T-helper 2 cell treated with Interferon-gamma antibody and Interleukin-4, amounts not matched to agents 100 ng/mL and 5 ng/mL, for 36 hours (primary cell): ENCODE data around the gene MYOG. TPM values are rescaled to one million over a fixed set of nuclear protein-coding genes. Genes with fewer than 3 reads are reported as not detected.

Experiments
- intact Hi-C: fragments of 100-400 bp; cut with micrococcal nuclease; formaldehyde crosslinking; loops from one replicate; pipeline ENCODE4 v1.15.1; 2023
- total RNA-seq: library from RNA; stranded (reverse); gene quantifications from 2 replicates; pipeline ENCODE4 v1.2.3, GENCODE V29; 2022

MYOG gene
- total RNA-seq = not detected in 2 replicates

DNA sequence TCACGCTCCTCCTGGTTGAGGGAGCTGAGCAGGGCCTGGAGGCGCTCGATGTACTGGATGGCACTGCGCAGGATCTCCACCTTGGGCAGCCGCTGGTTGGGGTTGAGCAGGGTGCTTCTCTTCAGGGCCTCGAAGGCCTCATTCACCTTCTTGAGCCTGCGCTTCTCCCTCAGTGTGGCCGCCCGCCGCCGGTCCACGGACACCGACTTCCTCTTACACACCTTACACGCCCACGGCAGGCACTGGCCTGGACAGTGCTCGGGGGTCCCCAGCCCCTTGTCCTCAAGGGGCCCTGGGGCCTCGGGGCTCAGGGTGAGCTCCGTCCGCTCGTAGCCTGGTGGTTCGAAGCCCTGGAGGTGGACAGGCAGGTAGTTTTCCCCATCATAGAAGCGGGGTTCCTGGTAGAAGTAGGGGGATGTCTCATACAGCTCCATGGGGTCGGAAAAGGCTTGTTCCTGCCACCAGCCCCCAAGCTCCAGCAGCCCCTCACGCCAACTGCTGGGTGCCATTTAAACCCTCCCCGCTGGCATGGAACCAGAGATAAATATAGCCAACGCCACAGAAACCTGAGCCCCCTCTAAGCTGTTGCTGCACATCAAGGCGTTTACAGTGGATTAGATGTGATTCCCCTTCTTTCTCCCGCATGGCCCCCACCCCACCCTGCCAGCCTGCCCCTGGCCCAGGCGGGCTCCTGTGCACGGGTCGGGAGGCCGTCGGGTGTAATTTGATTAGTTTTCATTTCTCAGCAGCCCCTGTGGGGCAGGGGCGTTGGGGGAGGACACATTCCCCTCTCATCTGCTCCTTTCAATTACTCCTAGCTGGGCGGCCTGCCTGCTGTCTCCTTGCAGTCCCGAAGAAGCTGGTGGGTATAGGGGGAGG is at the start of gene MYOG:
TSS of gene MYOG (minus strand) at position 485 of the 879 bp plus-strand sequence. CDS start at position 434, 51 bp downstream.
- intact Hi-C loops = no loop called here

DNA sequence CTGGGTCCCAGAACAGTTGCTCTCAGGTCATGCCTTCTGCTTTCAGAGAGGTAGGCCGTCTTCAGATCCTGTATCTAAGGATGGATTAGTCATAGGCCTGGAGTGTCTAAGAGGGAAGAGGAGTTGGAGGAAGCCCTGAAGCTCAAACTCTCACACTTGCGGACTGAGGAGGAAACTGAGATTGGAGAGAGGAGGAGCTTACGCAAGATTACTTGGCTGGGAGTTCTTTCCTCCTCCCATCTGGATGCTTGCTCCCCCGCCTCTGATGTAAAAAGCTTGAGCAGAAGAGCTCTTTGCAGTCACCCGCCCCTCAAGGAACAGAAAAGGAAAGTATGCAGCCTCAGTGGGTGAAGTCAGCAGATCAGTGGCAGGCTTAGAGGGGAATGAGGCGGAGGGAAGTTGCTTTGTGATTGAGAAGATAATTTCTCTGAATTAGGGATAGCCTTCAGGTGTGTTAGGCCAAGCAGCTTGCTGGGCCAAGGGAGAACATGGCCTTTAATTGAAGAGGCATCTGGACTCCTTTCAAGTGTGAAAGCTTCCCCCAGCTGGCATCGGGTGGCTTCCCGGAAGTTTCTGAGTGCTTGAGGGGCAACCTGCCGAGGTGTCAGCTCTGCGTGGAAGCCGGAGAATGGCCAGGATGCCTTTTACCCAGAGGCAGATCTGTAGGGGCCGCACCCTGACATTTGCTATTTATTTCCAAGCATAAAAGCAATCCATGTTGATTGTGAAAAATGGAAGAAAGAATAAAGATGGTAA is 48.3 kb upstream of the MYOG start:
- intact Hi-C loops = no loop called here

DNA sequence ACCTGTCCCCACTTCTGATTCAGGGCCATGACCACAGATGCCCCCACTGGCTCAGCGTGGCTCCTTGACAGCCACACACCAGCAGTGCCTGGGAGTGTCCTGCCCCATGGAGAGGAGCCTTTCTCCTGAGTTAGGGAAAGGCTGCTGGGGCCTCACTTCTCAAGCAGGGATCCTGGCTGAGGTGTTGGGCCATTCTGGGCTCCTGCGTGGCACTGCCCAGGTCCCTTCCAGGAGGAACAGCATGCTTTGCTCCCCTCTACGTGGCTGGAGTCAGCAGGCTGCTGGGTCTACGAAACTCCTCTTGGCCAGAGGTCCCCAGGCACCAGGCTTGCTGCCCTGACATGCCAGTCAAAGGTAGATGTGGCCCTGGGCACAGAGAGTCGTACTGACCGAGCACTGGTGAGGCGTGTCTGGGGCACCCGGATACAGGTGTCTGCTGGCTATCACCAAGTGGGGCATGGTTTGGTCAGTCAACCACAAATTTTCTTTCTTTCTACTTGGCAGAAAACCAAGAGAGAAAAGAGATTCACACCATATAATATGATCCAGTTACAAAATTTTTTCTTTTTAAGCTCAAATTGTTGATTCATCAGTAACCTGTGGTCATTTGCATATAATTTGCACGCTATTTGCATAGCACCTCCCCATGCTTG is 45.9 kb upstream of the MYOG start:
- intact Hi-C loops = no loop called here

DNA sequence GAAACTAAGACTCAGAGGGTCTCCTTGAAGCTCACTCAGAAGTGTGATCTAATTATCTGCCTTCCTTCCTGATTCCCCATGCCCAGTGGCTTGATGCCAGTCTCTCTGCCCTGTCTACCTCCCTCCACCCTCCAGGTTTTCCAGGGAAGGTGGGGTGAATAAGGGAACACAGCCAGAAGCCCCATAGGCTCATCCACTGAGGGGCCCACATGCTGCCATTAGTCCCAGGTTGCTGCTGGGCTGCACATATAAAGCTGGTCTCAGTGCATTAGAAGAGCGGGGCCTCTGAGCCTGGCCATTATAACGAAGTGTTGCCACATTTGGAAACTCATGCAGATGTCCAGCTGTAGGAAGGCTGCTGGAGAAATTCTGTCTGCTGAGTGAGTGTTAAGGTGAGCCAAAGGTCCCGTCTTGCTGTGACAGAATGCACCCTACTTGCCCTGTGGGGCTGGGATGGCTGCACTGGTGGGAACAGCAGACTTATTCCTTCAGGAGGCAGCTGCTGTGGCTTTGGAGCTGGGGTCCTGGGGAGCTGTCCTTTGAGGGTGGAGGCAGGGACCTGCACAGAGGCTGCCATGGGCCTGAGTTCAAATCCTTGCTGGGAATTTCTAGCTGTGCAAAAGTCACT is 44.7 kb upstream of the MYOG start:
- intact Hi-C loops = no loop called here

DNA sequence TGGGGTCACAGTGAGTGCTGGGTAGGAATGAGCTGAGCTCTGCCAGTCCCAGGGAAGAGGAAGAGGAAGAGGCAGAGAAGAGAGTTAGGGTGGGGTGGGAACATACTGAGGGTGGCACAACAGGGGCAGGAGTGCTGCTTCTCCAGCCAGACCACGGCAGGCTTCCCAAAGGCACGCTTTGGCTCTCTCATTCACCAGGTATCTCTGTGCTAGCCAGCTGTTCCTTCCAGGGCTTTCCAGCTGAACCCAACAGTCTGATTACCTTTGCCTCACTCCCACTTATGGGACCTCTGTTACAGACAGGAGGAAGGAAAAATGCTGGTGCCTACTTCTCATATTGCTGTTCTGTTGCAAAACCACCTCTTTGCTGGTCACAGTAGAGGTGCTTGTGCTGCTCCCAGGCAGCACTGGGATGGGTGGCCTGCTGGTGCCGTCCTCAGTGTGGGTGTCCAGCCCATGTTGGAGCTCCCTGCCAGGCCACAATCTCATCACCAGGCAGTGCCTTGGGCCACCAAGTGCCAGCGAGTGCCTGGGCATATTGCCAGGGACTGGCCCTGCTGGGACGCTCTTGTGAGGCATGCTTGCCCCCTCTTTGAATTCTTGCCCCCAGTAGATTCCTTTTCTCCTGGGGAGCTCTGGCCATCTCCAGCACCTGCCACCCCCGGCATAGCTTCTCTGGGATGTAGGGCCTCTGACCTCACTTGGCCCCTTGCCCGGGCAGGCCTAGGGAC is 43.9 kb upstream of the MYOG start:
- intact Hi-C loops = no loop called here

DNA sequence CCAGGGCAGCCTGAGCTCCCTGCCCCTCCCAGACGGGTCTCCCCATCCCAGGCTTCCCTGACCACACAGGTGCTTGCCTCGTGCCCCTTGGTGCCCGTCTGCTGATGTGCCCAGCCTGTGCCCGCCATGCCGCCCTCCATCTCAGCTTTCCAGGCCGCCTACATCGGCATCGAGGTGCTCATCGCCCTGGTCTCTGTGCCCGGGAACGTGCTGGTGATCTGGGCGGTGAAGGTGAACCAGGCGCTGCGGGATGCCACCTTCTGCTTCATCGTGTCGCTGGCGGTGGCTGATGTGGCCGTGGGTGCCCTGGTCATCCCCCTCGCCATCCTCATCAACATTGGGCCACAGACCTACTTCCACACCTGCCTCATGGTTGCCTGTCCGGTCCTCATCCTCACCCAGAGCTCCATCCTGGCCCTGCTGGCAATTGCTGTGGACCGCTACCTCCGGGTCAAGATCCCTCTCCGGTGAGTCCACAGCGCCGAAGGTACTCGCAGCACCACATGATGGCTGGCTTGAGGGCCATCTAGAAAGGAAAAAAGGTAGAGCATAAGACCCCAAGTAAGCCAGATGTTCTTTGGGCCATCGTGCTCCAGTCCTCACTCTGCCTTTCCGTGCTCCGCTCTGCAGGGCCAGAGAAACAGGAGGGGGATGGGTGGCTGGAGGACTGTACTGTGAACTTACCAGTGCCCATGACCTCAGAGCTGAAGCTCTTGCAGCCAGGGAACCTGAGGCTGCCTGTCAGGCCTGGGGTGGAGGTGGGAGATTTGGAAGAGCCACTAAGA is 43.1 kb upstream of the MYOG start:
- intact Hi-C loops = no loop called here

DNA sequence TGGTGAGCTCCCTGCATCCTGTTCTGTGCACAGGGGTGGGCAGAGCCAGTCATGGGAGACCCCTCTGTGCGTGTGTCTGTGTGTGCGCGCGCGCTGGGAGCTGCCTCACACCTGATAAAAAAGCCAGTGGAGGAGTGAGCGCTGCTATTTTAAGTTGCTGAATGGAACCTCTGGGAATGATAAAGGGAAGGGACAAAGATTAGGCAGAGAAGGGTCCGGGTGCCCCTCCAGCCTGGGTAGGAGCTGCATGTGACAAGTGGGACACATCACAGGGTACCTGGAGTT is 42.6 kb upstream of the MYOG start:
- intact Hi-C loops = no loop called here

DNA sequence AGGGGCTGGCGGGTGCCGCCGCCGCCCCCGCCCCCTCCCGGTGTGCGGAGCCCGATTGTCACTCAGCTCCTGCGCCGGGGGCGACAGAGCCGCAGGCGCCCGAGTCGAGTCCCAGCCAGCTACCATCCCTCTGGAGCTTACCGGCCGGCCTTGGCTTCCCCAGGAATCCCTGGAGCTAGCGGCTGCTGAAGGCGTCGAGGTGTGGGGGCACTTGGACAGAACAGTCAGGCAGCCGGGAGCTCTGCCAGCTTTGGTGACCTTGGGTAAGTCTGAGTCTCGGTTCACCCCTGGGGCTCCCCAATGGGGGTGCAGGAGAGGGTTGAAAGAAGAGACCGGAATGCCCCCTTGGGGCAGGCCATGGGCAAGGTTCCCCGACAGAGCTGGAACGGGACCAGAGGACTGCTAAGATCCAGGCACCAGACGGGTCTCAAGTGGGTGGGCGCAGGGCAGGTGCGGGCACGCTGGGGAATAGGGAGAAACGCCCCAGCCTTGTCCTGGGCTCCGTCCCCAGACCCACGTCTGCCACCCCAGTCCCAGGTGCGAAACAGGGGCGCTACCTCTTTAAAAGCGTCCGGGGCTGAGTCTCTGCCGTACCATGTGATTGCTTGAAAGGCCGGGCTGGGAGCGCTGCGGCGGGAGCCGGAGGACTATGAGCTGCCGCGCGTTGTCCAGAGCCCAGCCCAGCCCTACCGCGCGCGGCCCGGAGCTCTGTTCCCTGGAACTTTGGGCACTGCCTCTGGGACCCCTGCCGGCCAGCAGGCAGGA is 42.0 kb upstream of the MYOG start, which contains the start of gene ADORA1:
TSS of gene ADORA1 (plus strand) at position 61 of the 765 bp plus-strand sequence. CDS start 1,116 bp downstream, outside the sequence.
- intact Hi-C loops = no loop called here

DNA sequence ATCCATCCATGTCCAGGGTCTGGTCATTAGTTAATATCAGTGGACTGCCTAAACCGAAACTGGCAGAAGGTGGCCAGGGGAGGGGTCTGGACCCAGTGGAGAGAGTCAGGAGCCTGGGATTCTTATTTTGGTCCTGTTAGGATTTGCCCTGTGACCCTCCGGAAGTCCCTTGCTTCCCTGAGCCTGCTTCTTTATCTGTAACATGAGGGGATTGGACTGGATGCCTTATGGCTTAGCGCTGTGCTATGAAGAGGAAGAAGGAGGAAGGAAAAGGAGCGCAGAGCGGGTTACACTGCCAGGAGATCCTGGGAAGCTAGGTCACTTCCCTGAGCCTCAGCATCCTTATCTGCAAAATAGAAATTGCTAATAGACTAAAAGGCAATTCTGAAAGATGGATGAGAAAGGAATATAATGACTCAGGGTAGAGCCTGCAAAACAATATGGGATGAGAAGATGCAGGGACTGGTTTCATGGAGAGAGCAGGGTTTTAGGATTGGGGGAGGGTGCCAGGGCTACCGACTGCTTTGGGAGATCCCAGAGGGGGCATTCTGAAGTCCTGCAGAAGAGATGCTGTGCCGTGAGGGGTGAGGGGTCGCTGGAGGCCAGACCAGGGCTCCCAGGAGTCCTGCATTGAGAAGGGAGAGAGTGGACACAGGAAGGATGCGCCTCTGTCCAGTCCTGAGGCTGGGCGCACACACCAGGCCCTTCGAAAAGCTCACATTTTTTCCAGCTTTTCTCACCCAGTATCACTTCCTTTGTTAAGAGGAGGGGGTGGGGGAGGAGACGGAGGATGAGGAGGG is 41.3 kb upstream of the MYOG start:
- intact Hi-C loops = no loop called here

DNA sequence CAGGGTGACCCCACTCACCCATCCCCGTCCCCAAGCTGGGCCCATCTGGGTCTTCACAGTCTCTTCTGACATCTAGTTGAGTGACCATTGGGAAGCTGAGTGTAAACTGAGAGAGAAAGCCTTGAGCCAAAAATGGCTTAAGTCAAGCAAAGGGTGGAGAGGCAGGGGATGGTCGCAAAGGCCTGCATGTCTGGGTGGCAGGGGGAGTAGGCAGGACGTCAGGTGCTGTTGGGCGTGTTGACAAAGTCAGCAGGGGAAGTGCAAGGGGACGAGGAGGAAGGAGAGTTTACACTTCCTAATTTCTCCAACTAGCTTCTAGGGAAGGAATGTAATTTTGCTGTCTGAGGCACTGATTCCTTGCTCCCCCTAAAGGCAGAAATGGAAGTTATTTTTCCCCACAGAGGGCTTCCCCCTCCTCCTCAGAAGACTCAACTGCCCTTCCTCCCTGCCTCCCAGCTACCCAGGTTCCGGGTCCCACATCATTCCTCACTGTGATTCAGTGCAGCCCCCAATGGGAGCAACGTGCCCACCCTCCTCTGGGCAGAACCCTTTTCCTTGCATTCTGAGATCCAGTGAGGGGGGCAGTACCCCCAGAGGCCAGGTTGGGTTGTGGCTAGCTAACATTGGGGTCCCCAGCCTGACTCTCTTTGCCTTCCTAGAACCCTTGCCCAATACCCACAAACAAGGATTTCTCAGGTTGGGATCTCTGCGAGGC is 40.5 kb upstream of the MYOG start:
- intact Hi-C loops = no loop called here

DNA sequence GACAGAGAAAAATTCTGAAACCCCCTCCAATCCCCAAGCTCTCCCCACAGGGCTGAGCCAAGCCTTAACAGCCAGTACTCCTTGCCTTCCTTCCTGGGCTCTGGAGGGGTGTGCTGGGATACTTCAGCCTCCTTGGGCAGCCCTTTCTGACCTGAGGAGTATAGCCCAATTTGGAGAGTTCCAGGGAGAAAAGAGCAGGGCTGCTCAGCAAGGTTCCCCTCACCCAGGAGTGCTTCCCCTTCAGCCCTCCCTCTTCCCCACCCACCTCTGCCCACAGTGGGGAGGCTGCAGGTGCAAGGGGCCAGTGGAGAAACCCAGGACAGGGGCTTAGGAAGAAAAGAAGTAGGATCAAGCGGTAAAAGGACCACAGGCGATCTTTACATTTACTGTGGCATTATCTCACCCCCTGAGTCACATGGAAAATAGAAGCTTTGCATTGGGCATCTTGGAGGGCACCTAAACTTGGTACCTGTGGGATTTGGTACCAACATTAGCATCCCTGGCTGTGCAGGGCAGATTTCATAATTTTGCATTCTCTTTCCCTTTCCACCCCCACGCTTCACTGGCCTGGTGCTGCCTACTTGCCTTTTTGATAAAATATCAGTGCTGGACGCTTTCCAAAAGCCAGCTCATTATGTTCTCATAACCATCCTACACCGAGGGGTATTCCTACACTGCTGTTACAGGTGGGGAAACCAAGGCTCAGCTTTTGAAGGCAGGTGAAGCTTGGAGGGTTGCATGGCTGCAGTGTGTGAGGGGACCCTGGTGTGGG is 38.9 kb upstream of the MYOG start:
- intact Hi-C loops = no loop called here

DNA sequence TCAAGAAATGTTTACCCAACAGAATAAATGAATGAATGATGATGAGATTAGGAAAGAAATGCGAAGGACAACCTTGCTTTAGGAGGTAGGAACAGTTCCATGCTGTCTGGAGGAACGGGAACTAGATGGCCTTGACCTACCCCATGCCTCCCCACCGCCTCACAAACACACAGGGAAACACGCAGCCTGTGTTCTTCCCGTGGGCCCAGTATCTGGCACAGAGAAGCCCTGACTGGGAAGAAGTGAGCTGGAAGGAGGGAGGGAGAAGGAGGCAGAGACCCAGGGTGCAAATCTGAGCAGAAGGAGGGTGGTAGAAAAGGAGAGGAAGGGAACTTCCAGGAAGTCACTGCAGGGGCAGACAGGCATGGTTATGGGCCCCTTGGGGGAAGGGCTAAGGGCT is 38.2 kb upstream of the MYOG start:
- intact Hi-C loops = no loop called here

DNA sequence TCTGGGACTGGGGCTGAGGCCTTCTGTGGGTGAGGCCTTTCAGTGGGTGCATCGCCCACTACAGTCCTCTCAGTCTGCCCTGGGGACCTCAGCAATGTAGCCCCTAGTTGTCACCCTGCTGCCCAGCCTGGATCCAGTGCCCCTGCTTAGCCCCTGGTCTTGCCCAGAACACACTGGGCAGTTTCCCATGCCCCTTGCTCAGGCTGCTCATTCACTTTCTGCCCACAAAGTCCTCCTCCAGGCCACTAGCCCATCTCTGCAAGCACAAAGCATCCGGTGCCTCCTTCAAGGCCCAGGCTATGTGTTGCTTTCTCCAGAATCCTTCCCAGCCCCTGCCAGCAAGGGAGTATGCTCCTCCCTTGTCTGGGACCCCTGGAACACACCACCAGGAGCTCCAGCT is 36.3 kb upstream of the MYOG start:
- intact Hi-C loops = no loop called here

DNA sequence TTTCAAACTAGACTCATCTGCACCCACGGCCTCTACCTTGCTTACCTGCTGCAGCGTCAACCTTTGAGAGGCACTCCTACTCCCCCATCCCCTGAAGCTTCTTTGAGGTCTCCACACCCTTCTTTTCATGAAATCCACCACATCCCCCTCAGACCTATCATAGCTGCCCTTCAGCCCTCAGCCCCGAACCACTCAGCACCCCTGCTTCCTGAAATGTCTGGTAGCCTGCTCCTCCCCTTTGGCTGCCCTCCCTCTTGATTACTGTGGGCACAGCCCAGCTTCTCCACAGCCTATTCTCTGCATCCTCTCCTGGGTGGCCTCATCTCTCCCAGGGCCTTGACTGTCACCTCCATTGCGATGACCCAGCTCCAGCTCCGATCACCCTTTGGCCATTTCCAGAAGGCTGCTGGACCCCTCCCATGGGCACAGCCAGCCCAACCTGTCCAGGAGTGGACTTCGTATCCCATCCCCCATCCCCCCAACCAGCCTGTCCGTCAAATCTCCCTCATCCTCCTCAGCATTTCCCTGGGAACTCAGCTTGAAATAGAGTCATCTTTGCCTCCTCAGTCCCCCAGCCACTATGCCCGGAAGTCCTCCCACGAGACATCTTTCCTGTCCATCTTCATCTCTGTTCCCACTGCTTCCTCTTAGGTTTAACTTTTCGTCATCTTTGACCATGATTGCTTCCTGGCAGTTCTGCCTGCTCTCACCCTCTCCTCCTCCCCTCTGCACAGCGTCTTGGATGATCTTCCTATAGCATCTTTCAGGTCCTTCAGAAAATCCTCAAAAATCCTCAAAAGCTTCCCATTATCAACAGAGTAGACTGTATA is 35.6 kb upstream of the MYOG start:
- intact Hi-C loops = no loop called here

DNA sequence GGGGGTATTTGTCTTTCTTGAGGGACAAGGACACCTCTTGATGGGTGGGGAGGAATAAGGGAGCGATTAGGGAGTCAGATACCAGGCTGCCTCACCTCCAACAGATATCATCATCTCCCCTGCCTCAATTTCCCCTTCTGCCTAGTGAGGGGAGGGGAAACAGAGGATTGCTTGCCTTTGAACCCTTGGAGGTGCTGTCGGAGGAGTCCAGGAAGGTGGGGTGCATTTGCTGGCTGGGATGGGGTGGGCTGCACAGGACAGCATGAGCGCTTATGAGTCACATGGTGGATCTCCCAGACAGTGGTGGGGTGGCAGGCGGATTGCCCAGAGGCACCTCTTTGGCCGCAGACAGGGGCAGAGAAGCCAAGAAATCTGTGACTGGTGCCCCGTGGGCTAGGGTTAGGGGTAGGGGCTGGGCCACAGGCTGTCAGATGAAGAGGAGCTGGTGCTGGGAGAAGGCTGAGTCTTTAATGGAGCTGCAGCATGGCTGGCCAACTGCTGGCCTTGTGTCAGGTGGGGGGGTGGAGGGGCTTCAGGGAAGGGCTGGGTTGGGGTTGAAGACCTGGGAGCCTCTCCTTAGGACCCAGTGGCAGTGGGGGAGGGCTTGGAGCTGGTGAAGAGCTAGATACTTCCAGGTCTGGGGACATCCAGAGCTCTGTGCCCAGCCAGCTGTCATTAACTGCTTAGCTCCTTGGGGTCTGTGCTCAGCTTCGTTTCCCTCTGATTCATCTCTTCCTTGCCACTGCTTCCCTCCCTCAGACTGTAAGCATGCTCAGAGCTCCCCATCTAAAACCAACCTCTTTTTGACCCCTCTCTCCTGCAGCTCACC is 34.7 kb upstream of the MYOG start:
- intact Hi-C loops = no loop called here
